ENCODE data around the gene HRH3. TPM values are rescaled to one million over a fixed set of nuclear protein-coding genes. Genes with fewer than 3 reads are reported as not detected.

The HRH3 gene
- total and polyA plus RNA-seq, 5 donors from 2014 or later, result not detected

Other genes starting within 250 kb of the HRH3 start
- 20.4 TPM for gene TAF4, start 154.4 kb downstream of the HRH3 start, total RNA-seq
- gene TAF4, start 154.4 kb downstream of the HRH3 start, polyA plus RNA-seq, result 1 to 10 TPM in 1 of 4 donors, under 1 TPM in 3; 0.76 to 2.6 (median 0.87) TPM
- gene LSM14B, start 97.8 kb downstream of the HRH3 start, total RNA-seq, result 33.7 TPM
- 1 to 10 TPM in 2 of 4 donors, under 1 TPM in 2; 0.65 to 1.9 (median 1.0) TPM for gene LSM14B, start 97.8 kb downstream of the HRH3 start, polyA plus RNA-seq
- 172 TPM for gene PSMA7, start 76.9 kb downstream of the HRH3 start, total RNA-seq
- 100 to 1,000 TPM; 512 to 670 (median 608) TPM for gene PSMA7, start 76.9 kb downstream of the HRH3 start, polyA plus RNA-seq
- gene SS18L1, start 76.5 kb downstream of the HRH3 start, total RNA-seq, result 21.0 TPM
- under 1 TPM; 0.39 to 0.98 (median 0.73) TPM for gene SS18L1, start 76.5 kb downstream of the HRH3 start, polyA plus RNA-seq
- 17.5 TPM for gene MTG2, start 37.2 kb downstream of the HRH3 start, total RNA-seq
- gene MTG2, start 37.2 kb downstream of the HRH3 start, polyA plus RNA-seq, result 10 to 100 TPM; 18.7 to 23.6 (median 20.4) TPM
- 85.2 TPM for gene OSBPL2, start 18.2 kb upstream of the HRH3 start, total RNA-seq
- gene OSBPL2, start 18.2 kb upstream of the HRH3 start, polyA plus RNA-seq, result 10 to 100 TPM; 19.3 to 23.3 (median 22.0) TPM
- 67.9 TPM for gene ADRM1, start 82.7 kb upstream of the HRH3 start, total RNA-seq
- gene ADRM1, start 82.7 kb upstream of the HRH3 start, polyA plus RNA-seq, result 100 to 1,000 TPM in 3 of 4 donors, 10 to 100 TPM in 1; 89.4 to 117 (median 103) TPM
- gene LAMA5, start 147.0 kb upstream of the HRH3 start, total RNA-seq, result 0.91 TPM
- under 1 TPM in 1 of 4 donors, not detected in 3; 0.30 TPM for gene LAMA5, start 147.0 kb upstream of the HRH3 start, polyA plus RNA-seq
- 1,991 TPM for gene RPS21, start 166.8 kb upstream of the HRH3 start, total RNA-seq
- gene RPS21, start 166.8 kb upstream of the HRH3 start, polyA plus RNA-seq, result 1,000 to 10,000 TPM; 1,945 to 3,094 (median 2,628) TPM
- gene CABLES2, start 187.0 kb upstream of the HRH3 start, total RNA-seq, result 7.0 TPM
- 1 to 10 TPM in 2 of 4 donors, under 1 TPM in 2; 0.49 to 1.7 (median 1.1) TPM for gene CABLES2, start 187.0 kb upstream of the HRH3 start, polyA plus RNA-seq
- not detected for gene RBBP8NL, start 207.3 kb upstream of the HRH3 start, total RNA-seq
- gene RBBP8NL, start 207.3 kb upstream of the HRH3 start, polyA plus RNA-seq, result not detected

All from CD4-positive, CD25-positive, alpha-beta regulatory T cell (primary cell).